Nephron progenitor cell (in vitro differentiated cells): ENCODE data around the gene CST9.

ENCODE experiments used
- DNase-seq: peaks from one replicate; pipeline ENCODE4 v3.0.0; 2021
- H3K27ac Mint-ChIP-seq: 2 replicates; pipeline ENCODE4 v1.8.0; 2021; ENCODE audit warnings: mild to moderate bottlenecking, moderate library complexity, mixed read lengths
- H3K27me3 Mint-ChIP-seq: 2 replicates; pipeline ENCODE4 v1.8.0; 2021; ENCODE audit warnings: mild to moderate bottlenecking, low read depth, mixed read lengths; ENCODE audit not compliant: poor library complexity
- H3K36me3 Mint-ChIP-seq: 2 replicates; pipeline ENCODE4 v1.8.0; 2021; ENCODE audit warnings: low read depth, mixed read lengths
- H3K4me1 Mint-ChIP-seq: 2 replicates; pipeline ENCODE4 v1.8.0; 2021; ENCODE audit warnings: mixed read lengths
- H3K4me3 Mint-ChIP-seq: 2 replicates; pipeline ENCODE4 v1.8.0; 2021; ENCODE audit warnings: mild to moderate bottlenecking, moderate library complexity, mixed read lengths
- H3K9me3 Mint-ChIP-seq: 2 replicates; pipeline ENCODE4 v1.8.0; 2021; ENCODE audit warnings: mild to moderate bottlenecking, moderate library complexity, mixed read lengths
- CTCF ChIP-seq: fragments of 200-600 bp; sonication (generic); IDR thresholded peaks from 2 replicates; pipeline ENCODE4 v1.5.0; 2021; ENCODE audit warnings: antibody characterized with exemption

CST9 gene

GRCh38 chr20:23587631-23588030 lies 18.1 kb downstream of the CST9 start:
- TF ChIP-seq CTCF = no peak
- no peak overlapping the region for H3K27ac Mint-ChIP-seq
- H3K36me3 Mint-ChIP-seq = peaks cover 6% of the 10 kb centered on the region
- no peak overlapping the region for H3K4me3 Mint-ChIP-seq
- peaks cover 7% of the 10 kb centered on the region for H3K4me1 Mint-ChIP-seq
- no peak for DNase-seq
- H3K27me3 Mint-ChIP-seq = peaks cover 3% of the 10 kb centered on the region
- H3K9me3 Mint-ChIP-seq = peaks cover 14% of the 10 kb centered on the region

- Mint-ChIP-seq H3K4me3 (no peak overlapping the region), H3K9me3 (peaks cover 19% of the 10 kb centered on the region), H3K27me3 (peaks cover 3% of the 10 kb centered on the region), H3K36me3 (peaks cover 6% of the 10 kb centered on the region), H3K4me1 (peaks cover 7% of the 10 kb centered on the region), H3K27ac (no peak overlapping the region)
- no peak for DNase-seq
- TF ChIP-seq CTCF = no peak
Observed at GRCh38 chr20:23586735-23587525, 18.8 kb downstream of the CST9 start.

GRCh38 chr20:23585808-23586734 lies 19.6 kb downstream of the CST9 start:
- Mint-ChIP-seq H3K36me3 (peaks cover 9% of the 10 kb centered on the region), H3K4me1 (peaks cover 7% of the 10 kb centered on the region), H3K9me3 (peaks cover 23% of the 10 kb centered on the region), H3K27me3 (peaks cover 3% of the 10 kb centered on the region), H3K27ac (no peak overlapping the region), H3K4me3 (no peak overlapping the region)
- DNase-seq = no peak
- TF ChIP-seq CTCF = no peak

- H3K9me3 Mint-ChIP-seq = peaks cover 29% of the 10 kb centered on the region
- peaks cover 7% of the 10 kb centered on the region for H3K4me1 Mint-ChIP-seq
- no peak overlapping the region for H3K4me3 Mint-ChIP-seq
- DNase-seq = no peak
- H3K27me3 Mint-ChIP-seq = peaks cover 3% of the 10 kb centered on the region
- peaks cover 10% of the 10 kb centered on the region for H3K36me3 Mint-ChIP-seq
- TF ChIP-seq CTCF = no peak
- no peak overlapping the region for H3K27ac Mint-ChIP-seq
Observed at GRCh38 chr20:23585449-23585807, 20.3 kb downstream of the CST9 start.

- no peak for DNase-seq
- Mint-ChIP-seq H3K27ac (no peak overlapping the region), H3K9me3 (peaks cover 36% of the 10 kb centered on the region), H3K4me3 (no peak overlapping the region), H3K36me3 (peaks cover 10% of the 10 kb centered on the region), H3K27me3 (peaks cover 3% of the 10 kb centered on the region), H3K4me1 (peaks cover 7% of the 10 kb centered on the region)
- no peak for TF ChIP-seq CTCF
Observed at GRCh38 chr20:23584434-23585199, 21.1 kb downstream of the CST9 start.
